GM12873 (cell line): ENCODE measurements around the gene PRR30.

ENCODE experiments used
- TF ChIP-seq, protein P1 (sequence below): IDR thresholded peaks from 2 replicates; pipeline ENCODE4 v1.5.1; 2012; ENCODE audit warnings: low read depth, mild to moderate bottlenecking, moderate library complexity, low read length, control low read depth; ENCODE audit not compliant: insufficient read depth; ENCODE audit errors: missing control alignments

PRR30 gene

DNA sequence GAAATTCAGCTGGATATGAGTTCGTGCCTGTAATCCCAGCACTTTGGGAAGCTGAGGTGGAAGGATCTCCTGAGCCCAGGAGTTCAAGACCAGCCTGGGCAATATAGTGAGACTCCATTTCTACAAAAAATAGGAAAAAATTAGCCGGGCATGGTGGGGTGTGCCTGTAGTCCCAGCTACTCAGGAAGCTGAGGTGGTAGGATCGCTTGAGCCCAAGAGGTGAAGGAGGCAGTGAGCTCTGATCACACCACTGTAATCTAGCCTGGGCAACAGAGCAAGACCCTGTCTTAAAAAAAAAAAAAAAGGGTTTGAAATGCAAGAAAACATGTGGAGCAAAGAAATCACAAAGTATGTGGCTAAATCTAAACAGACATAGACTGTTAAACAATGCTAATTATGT lies 30.1 kb downstream of the PRR30 start:
- TF ChIP-seq, protein P1, sequence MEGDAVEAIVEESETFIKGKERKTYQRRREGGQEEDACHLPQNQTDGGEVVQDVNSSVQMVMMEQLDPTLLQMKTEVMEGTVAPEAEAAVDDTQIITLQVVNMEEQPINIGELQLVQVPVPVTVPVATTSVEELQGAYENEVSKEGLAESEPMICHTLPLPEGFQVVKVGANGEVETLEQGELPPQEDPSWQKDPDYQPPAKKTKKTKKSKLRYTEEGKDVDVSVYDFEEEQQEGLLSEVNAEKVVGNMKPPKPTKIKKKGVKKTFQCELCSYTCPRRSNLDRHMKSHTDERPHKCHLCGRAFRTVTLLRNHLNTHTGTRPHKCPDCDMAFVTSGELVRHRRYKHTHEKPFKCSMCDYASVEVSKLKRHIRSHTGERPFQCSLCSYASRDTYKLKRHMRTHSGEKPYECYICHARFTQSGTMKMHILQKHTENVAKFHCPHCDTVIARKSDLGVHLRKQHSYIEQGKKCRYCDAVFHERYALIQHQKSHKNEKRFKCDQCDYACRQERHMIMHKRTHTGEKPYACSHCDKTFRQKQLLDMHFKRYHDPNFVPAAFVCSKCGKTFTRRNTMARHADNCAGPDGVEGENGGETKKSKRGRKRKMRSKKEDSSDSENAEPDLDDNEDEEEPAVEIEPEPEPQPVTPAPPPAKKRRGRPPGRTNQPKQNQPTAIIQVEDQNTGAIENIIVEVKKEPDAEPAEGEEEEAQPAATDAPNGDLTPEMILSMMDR, result no peak

DNA sequence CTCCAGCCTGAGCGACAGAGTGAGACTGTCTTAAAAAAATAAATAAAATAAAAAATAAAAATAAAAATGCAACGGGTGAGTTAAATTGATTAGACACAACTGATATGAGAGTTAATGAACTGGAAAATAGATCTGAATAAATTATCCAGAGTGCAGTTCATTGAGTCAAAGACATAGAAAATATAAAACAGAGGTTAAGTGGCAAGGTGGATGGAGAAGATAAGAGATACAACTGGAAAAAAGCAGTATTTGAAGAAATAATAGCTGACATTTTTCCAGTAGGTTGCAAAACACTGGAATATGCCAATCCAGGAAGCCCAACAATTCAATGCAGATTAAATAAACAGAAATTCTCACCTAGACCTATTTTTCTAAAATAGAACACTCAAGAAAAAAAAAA lies 31.0 kb downstream of the PRR30 start:
- TF ChIP-seq, protein P1, result no peak

DNA sequence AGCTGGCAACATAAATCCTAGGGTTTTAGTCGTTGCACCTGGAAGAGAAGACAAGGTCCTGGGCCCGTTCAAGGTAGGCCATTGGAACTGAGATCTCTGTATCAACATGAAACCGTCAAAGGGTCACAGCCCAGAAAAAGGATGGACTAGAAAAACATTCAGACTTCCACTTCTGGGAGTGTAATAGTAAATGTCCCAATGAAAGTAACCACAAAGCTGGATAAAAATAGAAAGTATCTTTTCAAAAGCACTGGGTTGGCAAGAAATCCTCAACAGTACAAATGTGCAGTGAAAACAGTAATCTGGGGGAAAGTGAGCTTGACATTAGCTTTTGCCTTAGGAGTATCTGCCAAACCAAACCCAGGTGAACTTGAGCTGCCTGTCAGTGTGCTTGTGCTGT lies 33.2 kb downstream of the PRR30 start:
- TF ChIP-seq, protein P1, result no peak

DNA sequence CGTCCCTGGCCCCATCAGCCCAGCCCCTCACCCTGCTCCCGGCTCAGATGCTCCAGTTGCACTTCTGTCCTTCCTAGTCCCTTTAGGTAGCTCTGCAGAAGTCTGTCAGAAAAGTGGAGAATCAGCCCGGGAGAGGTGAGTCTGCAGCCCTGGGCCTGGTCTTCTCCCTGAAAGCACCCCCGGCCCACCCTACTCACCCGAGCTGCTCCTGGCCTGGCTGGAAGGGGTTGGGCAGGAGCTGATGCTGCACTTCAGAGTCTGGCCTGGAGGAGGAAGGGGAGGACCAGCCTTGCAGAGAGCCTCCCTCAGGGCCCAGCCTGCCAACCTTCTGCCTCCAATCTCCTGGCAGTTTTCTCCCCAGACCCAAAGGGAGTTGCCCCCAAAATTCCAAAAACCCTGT lies 36.9 kb downstream of the PRR30 start:
- TF ChIP-seq, protein P1, result no peak

DNA sequence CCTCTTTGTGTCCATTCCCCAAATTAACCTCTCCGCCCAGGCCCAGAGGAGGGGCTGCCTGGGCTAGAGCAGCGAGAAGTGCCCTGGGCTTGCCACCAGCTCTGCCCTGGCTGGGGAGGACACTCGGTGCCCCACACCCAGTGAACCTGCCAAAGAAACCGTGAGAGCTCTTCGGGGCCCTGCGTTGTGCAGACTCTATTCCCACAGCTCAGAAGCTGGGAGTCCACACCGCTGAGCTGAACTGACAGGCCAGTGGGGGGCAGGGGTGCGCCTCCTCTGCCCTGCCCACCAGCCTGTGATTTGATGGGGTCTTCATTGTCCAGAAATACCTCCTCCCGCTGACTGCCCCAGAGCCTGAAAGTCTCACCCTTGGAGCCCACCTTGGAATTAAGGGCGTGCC lies 39.2 kb downstream of the PRR30 start:
- TF ChIP-seq, protein P1, result no peak

DNA sequence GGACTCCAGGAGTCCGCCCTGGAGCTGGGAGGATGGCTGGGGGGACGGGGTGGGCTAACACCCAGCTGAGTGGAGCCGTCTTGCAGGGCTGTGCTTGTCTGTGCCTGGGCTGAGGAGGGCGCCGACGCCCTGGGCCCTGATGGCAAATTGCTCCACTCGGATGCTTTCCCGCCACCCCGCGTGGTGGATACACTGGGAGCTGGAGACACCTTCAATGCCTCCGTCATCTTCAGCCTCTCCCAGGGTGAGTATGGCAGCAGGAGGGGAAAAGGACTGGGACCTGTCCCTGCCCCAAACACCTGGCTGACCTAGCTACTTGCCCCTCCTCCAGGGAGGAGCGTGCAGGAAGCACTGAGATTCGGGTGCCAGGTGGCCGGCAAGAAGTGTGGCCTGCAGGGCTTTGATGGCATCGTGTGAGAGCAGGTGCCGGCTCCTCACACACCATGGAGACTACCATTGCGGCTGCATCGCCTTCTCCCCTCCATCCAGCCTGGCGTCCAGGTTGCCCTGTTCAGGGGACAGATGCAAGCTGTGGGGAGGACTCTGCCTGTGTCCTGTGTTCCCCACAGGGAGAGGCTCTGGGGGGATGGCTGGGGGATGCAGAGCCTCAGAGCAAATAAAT lies 39.8 kb downstream of the PRR30 start:
- TF ChIP-seq, protein P1, result no peak

DNA sequence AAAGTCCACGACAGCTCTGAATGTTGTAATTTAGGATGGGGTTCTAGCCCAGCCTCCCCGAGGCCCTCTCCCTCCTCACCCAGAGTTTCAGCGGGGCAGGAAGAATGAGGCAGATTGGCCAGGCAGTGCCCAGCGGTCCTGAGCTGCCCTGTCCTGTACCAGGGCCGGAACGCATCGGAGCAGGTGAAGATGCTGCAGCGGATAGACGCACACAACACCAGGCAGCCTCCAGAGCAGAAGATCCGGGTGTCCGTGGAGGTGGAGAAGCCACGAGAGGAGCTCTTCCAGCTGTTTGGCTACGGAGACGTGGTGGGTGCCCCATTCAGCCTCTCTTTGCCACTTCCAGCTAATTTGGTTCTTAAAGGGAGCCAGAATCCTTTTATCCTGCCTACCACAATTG lies 41.9 kb downstream of the PRR30 start:
- TF ChIP-seq, protein P1, result no peak
